ENCODE measurements around the gene TAP1.
"Not testable (repeated sequence)": the region's sequence is repeated elsewhere in the genome, so short reads cannot be mapped to it uniquely, and the experiment has no call there.

DNA sequence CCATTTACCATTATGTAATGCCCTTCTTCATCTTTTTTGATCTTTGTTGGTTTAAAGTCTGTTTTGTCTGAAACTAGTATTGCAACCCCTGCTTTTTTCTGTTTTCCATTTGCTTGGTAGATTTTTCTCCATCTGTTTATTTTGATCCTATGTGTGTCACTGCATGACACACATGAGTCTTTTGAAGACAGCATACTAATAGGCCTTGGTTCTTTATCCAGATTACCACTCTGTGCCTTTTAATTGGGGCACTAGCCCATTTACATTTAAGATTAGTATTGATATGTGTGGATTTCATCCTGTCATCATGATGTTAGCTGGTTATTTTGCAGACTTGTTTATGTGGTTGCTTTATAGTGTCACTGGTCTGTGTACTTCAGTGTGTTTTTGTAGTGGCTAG is 48.1 kb downstream of the TAP1 start:
- not testable (repeated sequence) for TF ChIP-seq POLR2AphosphoS5, GABPA (IDR thresholded peaks at IDR 0.05; ENCODE audit: low read depth)
- TF ChIP-seq, protein P1, sequence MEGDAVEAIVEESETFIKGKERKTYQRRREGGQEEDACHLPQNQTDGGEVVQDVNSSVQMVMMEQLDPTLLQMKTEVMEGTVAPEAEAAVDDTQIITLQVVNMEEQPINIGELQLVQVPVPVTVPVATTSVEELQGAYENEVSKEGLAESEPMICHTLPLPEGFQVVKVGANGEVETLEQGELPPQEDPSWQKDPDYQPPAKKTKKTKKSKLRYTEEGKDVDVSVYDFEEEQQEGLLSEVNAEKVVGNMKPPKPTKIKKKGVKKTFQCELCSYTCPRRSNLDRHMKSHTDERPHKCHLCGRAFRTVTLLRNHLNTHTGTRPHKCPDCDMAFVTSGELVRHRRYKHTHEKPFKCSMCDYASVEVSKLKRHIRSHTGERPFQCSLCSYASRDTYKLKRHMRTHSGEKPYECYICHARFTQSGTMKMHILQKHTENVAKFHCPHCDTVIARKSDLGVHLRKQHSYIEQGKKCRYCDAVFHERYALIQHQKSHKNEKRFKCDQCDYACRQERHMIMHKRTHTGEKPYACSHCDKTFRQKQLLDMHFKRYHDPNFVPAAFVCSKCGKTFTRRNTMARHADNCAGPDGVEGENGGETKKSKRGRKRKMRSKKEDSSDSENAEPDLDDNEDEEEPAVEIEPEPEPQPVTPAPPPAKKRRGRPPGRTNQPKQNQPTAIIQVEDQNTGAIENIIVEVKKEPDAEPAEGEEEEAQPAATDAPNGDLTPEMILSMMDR (IDR thresholded peaks at IDR 0.05; ENCODE audit: insufficient read depth, low read length) = not testable (repeated sequence)
- TF ChIP-seq, protein P2, sequence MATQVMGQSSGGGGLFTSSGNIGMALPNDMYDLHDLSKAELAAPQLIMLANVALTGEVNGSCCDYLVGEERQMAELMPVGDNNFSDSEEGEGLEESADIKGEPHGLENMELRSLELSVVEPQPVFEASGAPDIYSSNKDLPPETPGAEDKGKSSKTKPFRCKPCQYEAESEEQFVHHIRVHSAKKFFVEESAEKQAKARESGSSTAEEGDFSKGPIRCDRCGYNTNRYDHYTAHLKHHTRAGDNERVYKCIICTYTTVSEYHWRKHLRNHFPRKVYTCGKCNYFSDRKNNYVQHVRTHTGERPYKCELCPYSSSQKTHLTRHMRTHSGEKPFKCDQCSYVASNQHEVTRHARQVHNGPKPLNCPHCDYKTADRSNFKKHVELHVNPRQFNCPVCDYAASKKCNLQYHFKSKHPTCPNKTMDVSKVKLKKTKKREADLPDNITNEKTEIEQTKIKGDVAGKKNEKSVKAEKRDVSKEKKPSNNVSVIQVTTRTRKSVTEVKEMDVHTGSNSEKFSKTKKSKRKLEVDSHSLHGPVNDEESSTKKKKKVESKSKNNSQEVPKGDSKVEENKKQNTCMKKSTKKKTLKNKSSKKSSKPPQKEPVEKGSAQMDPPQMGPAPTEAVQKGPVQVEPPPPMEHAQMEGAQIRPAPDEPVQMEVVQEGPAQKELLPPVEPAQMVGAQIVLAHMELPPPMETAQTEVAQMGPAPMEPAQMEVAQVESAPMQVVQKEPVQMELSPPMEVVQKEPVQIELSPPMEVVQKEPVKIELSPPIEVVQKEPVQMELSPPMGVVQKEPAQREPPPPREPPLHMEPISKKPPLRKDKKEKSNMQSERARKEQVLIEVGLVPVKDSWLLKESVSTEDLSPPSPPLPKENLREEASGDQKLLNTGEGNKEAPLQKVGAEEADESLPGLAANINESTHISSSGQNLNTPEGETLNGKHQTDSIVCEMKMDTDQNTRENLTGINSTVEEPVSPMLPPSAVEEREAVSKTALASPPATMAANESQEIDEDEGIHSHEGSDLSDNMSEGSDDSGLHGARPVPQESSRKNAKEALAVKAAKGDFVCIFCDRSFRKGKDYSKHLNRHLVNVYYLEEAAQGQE (IDR thresholded peaks at IDR 0.05; ENCODE audit: insufficient replicate concordance, low read depth) = not testable (repeated sequence)
